HG03103 (cell line): ENCODE data around the gene ABRAXAS1.
"Not testable (repeated sequence)": the region's sequence is repeated elsewhere in the genome, so short reads cannot be mapped to it uniquely, and the experiment has no call there.

ENCODE experiments used
- ATAC-seq: cut with Tn5 transposase; IDR thresholded peaks from one replicate; pipeline ENCODE4 v1.9.1; 2021; ENCODE audit warnings: low read depth; ENCODE audit not compliant: unreplicated experiment

The ABRAXAS1 gene

GRCh38 chr4:83484500-83485461, at the start of gene ABRAXAS1:
Gene ABRAXAS1, minus strand, starts transcription at chr4:83485100. Its CDS starts 28 bp downstream, at chr4:83485072.
- ATAC-seq = peak; percentile 96

DNA sequence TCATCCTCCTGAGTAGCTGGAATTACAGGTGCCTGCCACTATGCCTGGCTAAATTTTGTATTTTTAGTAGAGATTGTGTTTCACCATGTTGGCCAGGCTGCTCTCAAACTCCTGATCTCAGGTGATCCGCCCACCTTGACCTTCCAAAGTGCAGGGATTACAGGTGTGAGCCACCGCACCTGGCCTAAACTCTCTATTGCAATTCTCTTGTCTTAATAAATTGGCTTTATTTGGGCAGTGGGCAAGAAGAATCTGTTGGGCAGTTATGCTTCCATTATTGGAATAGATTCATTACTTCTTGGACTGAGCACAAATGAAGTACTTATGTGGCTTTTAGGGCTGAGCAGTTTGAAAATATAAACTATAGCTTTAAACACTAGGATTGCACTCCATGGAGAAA, 42.8 kb upstream of the ABRAXAS1 start:
- no peak for ATAC-seq

GRCh38 chr4:83522239-83522638, 37.3 kb upstream of the ABRAXAS1 start:
- no peak for ATAC-seq

- ATAC-seq = no peak
Measured at GRCh38 chr4:83516042-83516772, 31.3 kb upstream of the ABRAXAS1 start.

DNA sequence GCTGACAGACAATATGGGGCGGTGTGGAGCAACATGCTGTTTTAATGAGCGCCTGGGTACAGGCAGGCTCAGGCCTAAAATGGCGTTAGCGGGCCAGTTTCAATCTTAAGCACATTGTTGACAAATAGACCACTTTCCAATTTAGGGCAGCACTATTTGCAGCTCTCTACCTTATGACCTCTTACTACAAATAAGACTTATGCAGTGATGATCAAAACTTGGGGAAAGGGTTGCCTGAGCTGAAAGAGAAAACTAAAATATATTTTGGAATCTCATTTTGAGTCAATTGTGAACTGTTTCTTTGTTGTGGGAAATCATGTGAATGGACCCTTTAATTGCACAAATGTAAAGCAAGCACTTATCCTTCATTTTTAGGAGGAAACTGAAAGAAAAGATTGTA, 25.5 kb upstream of the ABRAXAS1 start:
- no peak for ATAC-seq

GRCh38 chr4:83509156-83509585, 24.3 kb upstream of the ABRAXAS1 start:
- ATAC-seq = not testable (repeated sequence)

- no peak for ATAC-seq
Measured at GRCh38 chr4:83504996-83505395, 20.1 kb upstream of the ABRAXAS1 start.

- no peak for ATAC-seq
Measured at GRCh38 chr4:83504503-83504902, 19.6 kb upstream of the ABRAXAS1 start.

GRCh38 chr4:83503974-83504373, 19.1 kb upstream of the ABRAXAS1 start:
- no peak for ATAC-seq

DNA sequence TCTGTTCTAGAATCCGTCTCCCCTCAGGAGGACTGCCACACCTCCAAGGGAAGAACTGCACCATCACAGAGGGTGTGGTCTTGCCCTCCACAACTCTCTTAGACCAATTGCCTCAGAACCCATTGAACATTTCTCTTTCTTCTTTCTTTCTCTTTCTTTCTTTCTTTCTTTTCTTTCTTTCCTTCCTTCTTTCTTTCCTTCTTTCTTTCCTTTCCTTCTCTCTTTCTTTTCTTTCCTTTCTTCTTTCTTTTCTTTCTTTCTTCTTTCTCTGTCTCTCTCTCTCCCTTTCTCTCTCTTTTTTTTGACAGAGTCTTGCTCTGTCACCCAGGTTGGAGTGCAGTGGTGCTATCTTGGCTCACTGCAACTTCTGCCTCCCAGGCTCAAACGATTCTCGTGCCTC, 16.8 kb upstream of the ABRAXAS1 start:
- not testable (repeated sequence) for ATAC-seq

- ATAC-seq = no peak
Measured at GRCh38 chr4:83498187-83498586, 13.3 kb upstream of the ABRAXAS1 start.

- not testable (repeated sequence) for ATAC-seq
Measured at GRCh38 chr4:83496085-83496917, 11.4 kb upstream of the ABRAXAS1 start.

DNA sequence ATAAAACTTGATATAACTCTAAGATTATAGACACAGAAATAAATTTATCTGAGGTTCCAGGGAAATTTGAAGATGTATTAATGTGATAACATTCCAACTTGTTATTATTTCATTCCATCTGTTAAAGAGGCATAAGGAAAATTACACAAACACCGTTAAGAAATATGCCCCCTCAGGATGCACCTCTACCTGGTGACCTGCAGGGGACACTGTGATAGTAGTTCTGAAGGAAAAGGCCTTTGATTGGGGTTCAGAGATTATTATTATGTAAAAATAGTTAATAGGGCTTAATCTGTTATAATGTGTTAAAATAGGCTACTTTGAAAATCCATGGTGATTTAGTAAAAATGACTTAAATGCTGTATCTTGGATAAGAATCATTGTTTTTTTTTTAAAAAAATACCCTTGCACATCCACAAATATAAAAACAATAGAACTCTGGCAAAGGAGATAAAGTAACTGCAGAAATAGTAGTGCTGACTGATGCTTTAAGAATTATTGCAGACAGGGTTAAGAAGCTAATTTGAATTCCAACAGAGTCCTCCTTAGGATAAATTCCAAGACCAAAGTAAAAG, 6.1 kb upstream of the ABRAXAS1 start:
- ATAC-seq = peak; percentile 83

DNA sequence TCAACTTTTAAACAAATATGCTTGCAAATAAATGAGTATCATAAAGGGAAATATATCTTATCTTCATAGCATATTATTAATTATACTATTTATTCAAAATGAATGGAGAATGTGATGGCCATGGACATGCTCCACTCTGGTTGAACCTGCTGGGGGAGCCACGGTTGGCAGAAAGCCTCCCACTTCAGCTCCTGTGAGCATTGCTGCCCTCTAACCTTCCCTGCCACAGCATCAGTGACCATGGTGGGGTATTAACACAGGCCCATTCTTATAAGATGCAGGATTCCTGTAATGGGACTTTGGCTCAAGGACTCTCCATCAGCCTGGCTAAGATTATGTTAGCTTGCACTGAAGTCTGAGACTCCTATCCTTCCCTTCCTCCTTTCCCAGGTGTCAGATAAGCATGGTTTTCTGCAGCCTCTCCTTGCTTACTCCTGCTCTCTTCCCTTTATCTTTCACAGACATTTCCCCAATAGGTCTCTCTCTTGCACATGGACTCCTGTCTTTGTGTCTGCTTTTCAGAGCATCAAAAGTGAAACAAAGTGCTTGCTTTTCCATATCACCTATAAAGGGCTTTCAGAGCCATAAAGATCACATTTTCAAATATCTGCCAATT, 4.9 kb upstream of the ABRAXAS1 start:
- no peak for ATAC-seq

- ATAC-seq = no peak
Measured at GRCh38 chr4:83486457-83487129, 1.7 kb upstream of the ABRAXAS1 start.

DNA sequence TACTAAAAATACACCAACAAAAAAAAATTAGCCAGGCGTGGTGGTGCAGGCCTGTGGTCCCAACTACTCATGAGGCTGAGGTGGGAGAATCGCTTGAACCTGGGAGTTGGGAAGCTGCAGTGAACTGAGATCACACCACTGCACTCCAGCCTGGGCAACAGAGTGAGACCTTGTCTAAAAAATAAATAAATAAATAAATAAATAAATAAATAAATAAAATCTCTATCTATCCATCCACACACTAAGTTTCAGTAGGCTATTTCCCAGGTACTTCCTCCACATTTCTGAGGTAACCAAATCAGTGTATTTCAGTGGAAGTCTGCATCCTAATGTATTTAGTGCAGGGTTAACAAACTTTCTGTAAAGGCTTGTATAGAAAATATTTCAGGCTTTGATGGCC, 10.9 kb downstream of the ABRAXAS1 start:
- ATAC-seq = no peak

GRCh38 chr4:83473423-83473822, 11.5 kb downstream of the ABRAXAS1 start:
- ATAC-seq = no peak

GRCh38 chr4:83456184-83456501, 28.8 kb downstream of the ABRAXAS1 start:
- no peak for ATAC-seq
